Measurements from ENCODE around the gene COL18A1. TPM values are rescaled to one million over a fixed set of nuclear protein-coding genes. Genes with fewer than 3 reads are reported as not detected.
A peak's percentile ranks its signal among the peaks of the same experiment; 100 is the strongest.
"Not testable (repeated sequence)": the region's sequence is repeated elsewhere in the genome, so short reads cannot be mapped to it uniquely, and the experiment has no call there.

The COL18A1 gene
- total RNA-seq, 1 experiment from 2014 or later, result 72.9 TPM

- DNase-seq (ENCODE audit: low spot score), result no peak
These were observed 37.3 kb upstream of the COL18A1 start for GRCh38 chr21:45367402-45368351.

DNA sequence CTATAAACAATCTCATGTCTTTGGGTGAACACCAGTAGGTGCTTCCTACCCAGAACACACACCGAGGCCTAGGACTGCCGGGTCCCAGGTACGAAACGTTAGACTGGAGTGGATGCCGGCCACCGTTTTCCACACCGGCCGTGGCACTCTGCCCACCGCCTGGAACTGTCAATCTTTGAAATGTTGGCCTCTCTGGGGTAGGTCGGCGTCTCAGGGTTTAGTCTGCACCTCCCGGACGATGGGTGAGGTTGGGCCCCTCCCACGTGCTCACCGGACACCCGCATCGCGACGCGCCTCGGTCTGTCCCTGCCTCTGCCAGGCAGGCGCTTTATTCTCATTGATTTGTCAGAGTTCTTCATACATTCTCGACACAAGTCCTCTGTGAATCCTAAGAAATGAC is 35.9 kb upstream of the COL18A1 start:
- not testable (repeated sequence) for DNase-seq (ENCODE audit: low spot score)

DNA sequence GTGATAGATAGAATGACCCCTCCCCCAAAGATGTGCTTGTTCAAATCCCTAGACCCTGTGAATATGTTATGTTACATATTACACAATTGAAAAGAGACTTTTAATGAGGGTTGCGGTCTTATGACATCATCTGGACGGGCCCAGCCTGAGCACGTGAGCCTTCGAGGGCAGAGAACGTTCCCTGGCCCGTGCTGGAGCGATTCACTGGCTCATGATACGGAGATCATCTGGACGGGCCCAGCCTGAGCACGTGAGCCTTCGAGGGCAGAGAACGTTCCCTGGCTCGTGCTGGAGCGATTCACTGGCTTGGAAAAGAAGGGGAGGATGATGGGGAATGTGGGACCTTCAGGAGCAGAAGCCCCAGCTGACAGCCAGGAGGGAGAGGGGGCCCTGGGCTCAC is 34.4 kb upstream of the COL18A1 start:
- DNase-seq (ENCODE audit: low spot score), result no peak

- DNase-seq (ENCODE audit: low spot score), result no peak
These were observed 33.9 kb upstream of the COL18A1 start for GRCh38 chr21:45371081-45371480.

DNA sequence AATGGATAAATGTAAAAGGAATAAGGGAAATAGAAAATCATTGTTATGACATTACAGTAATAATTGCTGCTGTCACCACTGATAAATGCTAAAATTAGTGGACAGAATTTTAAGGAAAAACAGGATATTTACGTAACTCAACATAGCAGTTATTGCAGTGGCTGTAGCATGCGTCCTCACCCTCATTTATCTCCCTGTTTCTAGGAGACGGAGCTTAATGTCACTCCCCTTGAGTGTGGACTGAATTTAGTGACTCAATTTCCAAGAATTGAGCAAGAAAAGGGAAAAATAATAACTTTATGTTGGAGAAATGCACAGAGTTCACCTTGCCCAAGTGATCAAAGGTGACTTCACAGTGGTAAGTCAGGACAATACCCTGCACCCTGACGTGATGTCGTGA is 33.3 kb upstream of the COL18A1 start:
- DNase-seq (ENCODE audit: low spot score), result no peak

- DNase-seq (ENCODE audit: low spot score), result no peak
These were observed 32.1 kb upstream of the COL18A1 start for GRCh38 chr21:45372732-45373355.

- DNase-seq (ENCODE audit: low spot score), result no peak
These were observed 30.8 kb upstream of the COL18A1 start for GRCh38 chr21:45373991-45374816.

DNA sequence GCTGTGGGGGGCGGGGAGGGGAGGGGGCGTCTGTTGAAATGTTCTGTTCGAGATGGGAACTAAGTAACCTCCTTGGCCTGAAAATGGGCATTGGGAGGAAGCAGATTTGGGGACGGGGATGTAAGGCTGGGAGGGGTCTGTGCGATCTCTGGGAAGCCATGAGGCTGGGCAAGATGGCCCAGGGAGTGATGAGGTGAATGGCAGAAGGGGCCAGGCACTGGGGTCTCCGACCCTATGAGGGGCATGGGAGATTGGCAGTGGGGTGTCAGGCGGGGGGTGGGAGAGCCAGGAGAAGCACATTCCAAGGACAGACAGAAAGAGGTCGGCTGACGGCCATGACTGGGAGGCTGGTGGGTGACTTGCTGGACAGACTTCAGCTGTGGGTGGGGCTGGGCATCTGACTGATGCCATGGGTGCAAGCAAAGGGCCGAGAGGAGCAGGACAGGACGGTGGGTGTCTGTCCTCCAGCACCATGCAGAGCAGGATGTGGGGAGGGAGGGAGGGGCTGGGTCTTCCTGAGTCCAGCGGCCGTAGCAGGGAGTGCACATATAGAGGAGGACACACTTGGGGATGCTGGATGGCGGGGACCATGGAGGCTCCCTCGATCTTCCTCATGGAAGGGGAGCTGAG is 30.0 kb upstream of the COL18A1 start:
- no peak for DNase-seq (ENCODE audit: low spot score)

- no peak for DNase-seq (ENCODE audit: low spot score)
These were observed 28.3 kb upstream of the COL18A1 start for GRCh38 chr21:45376459-45377324.

DNA sequence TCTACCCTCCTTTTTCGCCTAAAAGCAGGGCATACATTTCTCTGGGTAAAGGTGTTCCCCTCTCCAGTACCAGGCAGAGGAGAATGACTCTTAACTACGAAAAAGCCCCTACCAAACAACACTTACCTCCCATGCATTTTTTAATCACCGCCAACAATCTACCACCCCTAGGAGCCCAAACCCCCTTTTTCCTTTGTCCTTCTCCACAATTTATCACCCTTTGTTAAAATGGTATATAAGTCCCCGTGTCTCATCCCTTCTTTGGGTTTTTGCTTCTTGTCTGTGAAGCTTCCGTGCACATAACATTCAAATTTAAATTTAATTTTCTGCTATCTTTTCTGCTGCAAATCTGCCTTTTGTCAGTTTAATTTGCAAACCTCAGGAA is 27.6 kb upstream of the COL18A1 start:
- no peak for DNase-seq (ENCODE audit: low spot score)

GRCh38 chr21:45377866-45378257 is 27.1 kb upstream of the COL18A1 start:
- DNase-seq (ENCODE audit: low spot score), result no peak

GRCh38 chr21:45378258-45378966 is 26.6 kb upstream of the COL18A1 start:
- no peak for DNase-seq (ENCODE audit: low spot score)

GRCh38 chr21:45379171-45379900 is 25.6 kb upstream of the COL18A1 start:
- peak; percentile 45 for DNase-seq (ENCODE audit: low spot score)

DNA sequence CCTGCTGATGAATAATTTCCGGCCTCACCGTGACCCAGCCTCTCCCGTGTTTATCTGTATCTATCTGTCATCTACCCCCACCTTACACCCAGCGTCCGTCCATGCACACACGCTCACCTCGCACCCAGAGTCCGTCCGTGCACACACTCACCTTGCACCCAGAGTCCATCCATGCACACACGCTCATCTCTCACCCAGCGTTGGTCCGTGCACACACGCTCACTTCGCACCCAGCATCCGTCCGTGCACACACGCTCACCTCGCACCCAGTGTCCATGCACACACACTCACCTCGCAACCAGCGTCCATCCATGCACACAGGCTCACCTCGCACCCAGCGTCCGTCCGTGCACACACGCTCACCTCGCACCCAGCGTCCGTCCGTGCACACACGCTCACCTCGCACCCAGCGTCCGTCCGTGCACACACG is 25.0 kb upstream of the COL18A1 start:
- no peak for DNase-seq (ENCODE audit: low spot score)

GRCh38 chr21:45380566-45380965 is 24.4 kb upstream of the COL18A1 start:
- DNase-seq (ENCODE audit: low spot score), result no peak

DNA sequence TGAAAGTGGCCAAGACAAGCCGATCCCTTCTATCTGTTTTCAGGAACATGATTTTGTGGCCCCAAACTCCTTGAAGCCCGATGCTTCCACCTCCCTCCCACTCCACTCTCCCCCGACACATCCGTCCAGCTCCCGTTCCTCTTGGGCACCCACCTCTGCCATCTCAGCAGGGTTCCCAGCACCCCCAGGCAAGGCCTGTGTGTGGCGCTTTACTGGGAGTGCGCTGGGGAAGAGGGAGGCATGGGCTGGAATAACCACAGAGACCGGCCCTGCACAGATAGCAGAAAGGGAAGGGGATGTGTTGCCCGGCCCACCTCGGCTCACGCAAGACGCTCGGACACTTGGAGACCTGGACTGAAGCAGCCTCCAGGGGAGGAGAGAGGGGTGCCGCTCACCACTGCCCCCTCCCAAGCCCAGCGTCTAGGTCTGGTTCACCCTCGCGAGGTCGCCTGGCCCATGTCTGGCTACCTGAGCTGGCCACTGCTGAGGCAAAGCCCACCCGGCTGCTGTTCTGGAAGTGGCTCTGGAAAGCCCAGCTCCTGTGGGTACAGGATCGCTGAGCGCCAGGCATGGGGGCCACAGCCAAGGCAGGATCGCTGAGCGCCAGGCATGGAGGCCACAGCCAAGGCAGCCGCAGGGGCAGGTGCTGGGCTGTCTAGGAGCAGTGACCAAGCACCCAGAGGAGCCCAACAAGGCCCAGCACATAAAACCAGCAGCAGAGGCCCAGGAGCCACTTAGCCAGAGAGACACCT is 23.8 kb upstream of the COL18A1 start:
- DNase-seq (ENCODE audit: low spot score), result no peak

DNA sequence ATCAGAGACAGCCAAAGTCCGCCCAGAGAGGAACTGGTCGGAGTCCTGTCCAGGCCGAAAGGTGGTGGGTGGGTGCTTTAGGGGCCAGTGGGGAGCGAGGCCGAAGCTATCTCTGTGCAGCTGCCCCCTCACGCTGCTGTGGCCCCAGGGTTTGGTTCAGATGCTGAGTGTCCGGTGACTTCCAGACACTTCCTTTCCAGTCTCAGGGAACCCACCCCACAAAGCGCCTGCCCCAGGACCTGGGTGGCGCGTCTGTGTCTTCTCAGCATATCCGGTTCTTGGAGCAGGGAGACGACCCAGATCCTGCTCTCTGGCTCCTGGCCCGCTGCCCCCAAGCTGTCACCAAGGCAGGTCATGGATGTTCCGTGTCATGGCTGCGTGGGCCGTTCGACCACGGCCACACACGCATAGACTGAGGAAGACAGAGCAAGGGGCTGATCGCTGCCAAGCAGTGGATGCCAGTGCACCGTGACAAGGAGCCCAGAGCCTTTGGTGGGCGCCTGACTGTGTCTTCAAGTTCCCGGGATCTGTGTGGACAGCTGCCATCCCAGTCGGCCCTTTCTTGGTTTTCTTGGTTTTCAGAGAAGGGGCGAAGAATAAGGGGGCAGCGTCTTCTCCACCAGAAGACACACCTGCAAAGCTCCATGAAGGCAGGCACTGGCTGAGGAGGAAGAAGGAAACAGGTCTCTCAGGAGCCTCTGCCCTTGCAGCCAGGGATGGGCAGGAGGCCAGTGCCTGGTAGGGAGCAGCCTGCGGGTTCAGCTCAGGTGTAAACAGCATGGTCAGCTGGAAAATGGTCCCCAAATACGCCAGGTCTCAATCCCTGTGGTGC is 22.9 kb upstream of the COL18A1 start:
- DNase-seq (ENCODE audit: low spot score), result no peak

- no peak for DNase-seq (ENCODE audit: low spot score)
These were observed 22.3 kb upstream of the COL18A1 start for GRCh38 chr21:45382697-45382997.

Data from A172 (cell line).